Measurements from ENCODE around the gene BORCS6.

The BORCS6 gene

GRCh38 chr17:8145811-8146210, 44.2 kb downstream of the BORCS6 start:
- DNase-seq (ENCODE audit: extremely low read depth, low read depth): no peak
- TF ChIP-seq CTCF (IDR thresholded peaks at IDR 0.05; ENCODE audit: low read depth, low read length): no peak

GRCh38 chr17:8144401-8145231, 45.4 kb downstream of the BORCS6 start:
- no peak for DNase-seq (ENCODE audit: extremely low read depth, low read depth)
- TF ChIP-seq CTCF (IDR thresholded peaks at IDR 0.05; ENCODE audit: low read depth, low read length): no peak

- TF ChIP-seq CTCF (IDR thresholded peaks at IDR 0.05; ENCODE audit: low read depth, low read length): no peak
- DNase-seq (ENCODE audit: extremely low read depth, low read depth): no peak
These were observed 46.2 kb downstream of the BORCS6 start for GRCh38 chr17:8143581-8144400.

- no peak for TF ChIP-seq CTCF (IDR thresholded peaks at IDR 0.05; ENCODE audit: low read depth, low read length)
- no peak for DNase-seq (ENCODE audit: extremely low read depth, low read depth)
These were observed 46.9 kb downstream of the BORCS6 start for GRCh38 chr17:8142887-8143580.

- TF ChIP-seq CTCF (IDR thresholded peaks at IDR 0.05; ENCODE audit: low read depth, low read length): no peak
- DNase-seq (ENCODE audit: extremely low read depth, low read depth): no peak
These were observed 47.7 kb downstream of the BORCS6 start for GRCh38 chr17:8142158-8142886.

GRCh38 chr17:8141741-8142140, 48.2 kb downstream of the BORCS6 start:
- no peak for TF ChIP-seq CTCF (IDR thresholded peaks at IDR 0.05; ENCODE audit: low read depth, low read length)
- no peak for DNase-seq (ENCODE audit: extremely low read depth, low read depth)

Data from AG09319 (cell line).